ENCODE results near the gene HSF4.

HSF4 gene

DNA sequence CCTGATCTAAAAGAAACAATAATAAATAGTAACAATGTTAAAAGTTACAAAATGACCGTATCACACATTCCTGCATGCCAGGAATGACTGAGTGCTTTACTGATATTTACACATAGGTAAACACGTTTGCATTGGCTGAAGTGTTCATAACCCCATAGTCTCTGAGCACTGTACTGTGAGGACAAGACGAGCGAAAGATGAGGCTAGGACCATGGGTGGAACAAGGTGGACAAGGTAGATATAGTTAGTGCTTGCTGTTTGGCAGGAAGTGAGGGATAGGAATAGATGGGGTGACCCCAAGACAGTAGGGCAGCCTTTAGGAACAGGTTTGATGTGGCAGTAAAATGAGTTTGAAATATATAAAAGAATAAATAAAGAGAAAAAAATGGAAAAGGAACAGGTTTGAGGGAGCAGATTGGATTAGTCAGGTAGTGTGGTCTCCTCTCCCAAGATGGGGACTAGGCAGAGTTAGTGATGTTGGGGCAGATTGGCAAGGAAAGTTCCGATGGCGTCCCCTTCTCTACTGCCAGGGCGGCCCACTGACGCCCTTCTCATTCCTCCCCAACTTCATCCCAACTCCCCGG is 27.0 kb downstream of the HSF4 start:
- Histone ChIP-seq H3K36me3 (ENCODE audit: insufficient read depth, low read length) (peaks cover 18% of the 10 kb centered on the region), H3K9ac (ENCODE audit: low read depth, low read length) (peak overlapping the region; percentile 93; the same call in 1 of the 2 replicates), H3K9me3 (ENCODE audit: control insufficient read depth, insufficient read depth, low read length) (no peaks in the 10 kb centered on the region), H3K4me1 (ENCODE audit: insufficient read depth, low read length) (peaks cover 11% of the 10 kb centered on the region)

DNA sequence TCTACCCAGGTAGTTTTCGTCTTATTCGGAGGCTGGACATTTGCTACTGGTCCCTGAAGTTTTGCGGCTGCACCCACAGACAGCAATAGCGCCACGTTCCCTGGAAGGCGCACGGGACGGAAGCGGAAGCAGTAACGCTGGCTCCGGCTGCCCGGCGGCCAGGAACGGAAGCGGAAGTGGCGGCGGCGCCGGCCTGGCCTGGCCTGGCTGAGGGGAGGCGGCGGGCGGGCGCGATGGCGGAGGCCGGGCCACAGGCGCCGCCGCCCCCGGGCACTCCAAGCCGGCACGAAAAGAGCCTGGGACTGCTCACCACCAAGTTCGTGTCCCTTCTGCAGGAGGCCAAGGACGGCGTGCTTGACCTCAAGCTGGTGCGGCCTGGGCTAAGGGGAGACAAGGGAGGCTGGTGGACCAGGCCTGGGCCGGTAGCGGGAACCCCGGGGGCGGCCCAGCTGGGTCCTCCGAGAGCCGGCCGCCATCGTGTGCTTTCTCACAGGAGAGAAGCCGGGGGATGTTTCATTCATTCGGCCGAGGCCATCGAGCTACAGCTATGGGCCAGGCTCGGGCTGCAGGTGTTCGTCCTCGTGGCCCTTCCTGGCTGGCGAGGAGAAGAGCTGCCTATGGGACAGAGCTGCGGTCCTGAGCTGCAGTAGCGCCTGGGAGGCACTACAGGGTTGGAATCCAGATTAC is 27.6 kb downstream of the HSF4 start, which contains the start of gene E2F4:
TSS of gene E2F4 (plus strand) at position 161 of the 687 bp plus-strand sequence. CDS start at position 234, 73 bp downstream.
- peaks cover 11% of the 10 kb centered on the region for H3K4me1 ChIP-seq (ENCODE audit: insufficient read depth, low read length)
- H3K9ac ChIP-seq (ENCODE audit: low read depth, low read length): peak within 1 kb of the TSS; percentile 93
- peaks cover 18% of the 10 kb centered on the region for H3K36me3 ChIP-seq (ENCODE audit: insufficient read depth, low read length)
- H3K9me3 ChIP-seq (ENCODE audit: control insufficient read depth, insufficient read depth, low read length): no peaks in the 10 kb centered on the region

GRCh38 chr16:67192781-67193361 is 28.3 kb downstream of the HSF4 start:
- H3K36me3 ChIP-seq (ENCODE audit: insufficient read depth, low read length): peaks cover 21% of the 10 kb centered on the region
- no peaks in the 10 kb centered on the region for H3K9me3 ChIP-seq (ENCODE audit: control insufficient read depth, insufficient read depth, low read length)
- H3K9ac ChIP-seq (ENCODE audit: low read depth, low read length): peak overlapping the region; percentile 93
- H3K4me1 ChIP-seq (ENCODE audit: insufficient read depth, low read length): peaks cover 11% of the 10 kb centered on the region

- Histone ChIP-seq H3K36me3 (ENCODE audit: insufficient read depth, low read length) (peaks cover 21% of the 10 kb centered on the region), H3K4me1 (ENCODE audit: insufficient read depth, low read length) (peaks cover 11% of the 10 kb centered on the region), H3K9ac (ENCODE audit: low read depth, low read length) (no peak overlapping the region), H3K9me3 (ENCODE audit: control insufficient read depth, insufficient read depth, low read length) (no peaks in the 10 kb centered on the region)
Measured at GRCh38 chr16:67193536-67193935, 29.0 kb downstream of the HSF4 start.

DNA sequence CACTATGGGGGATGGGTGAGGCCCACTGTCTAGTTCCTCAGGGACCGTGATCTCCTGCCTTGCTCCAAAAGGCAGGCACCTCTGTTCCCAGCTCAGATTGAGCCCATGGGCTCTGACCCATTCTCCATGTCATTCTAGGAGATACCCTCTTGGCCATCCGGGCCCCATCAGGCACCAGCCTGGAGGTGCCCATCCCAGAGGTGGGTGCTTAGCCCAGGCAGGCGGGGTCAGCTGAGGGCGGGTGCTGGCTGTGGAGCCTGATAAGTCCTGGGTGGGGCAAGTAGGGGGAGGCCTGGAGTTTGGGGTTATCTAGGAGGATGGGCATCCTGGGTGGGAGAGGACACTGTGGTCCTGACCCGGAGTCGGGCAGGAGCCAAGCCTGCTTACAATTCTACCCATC is 29.7 kb downstream of the HSF4 start:
- peaks cover 21% of the 10 kb centered on the region for H3K36me3 ChIP-seq (ENCODE audit: insufficient read depth, low read length)
- H3K9me3 ChIP-seq (ENCODE audit: control insufficient read depth, insufficient read depth, low read length): no peaks in the 10 kb centered on the region
- H3K4me1 ChIP-seq (ENCODE audit: insufficient read depth, low read length): peaks cover 11% of the 10 kb centered on the region
- no peak overlapping the region for H3K9ac ChIP-seq (ENCODE audit: low read depth, low read length)

DNA sequence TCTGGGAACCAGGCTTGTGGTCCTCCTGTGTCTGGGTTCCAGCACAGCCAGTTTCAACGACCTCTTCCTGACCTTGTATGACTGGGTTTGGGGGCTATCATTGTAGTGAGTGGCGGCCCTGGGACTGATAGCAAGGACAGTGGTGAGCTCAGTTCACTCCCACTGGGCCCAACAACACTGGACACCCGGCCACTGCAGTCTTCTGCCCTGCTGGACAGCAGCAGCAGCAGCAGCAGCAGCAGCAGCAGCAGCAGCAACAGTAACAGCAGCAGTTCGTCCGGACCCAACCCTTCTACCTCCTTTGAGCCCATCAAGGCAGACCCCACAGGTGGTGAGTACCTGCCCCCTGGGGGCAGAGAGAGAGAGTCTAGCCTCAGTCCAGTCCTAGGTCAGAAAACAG is 31.1 kb downstream of the HSF4 start:
- peaks cover 21% of the 10 kb centered on the region for H3K36me3 ChIP-seq (ENCODE audit: insufficient read depth, low read length)
- H3K9me3 ChIP-seq (ENCODE audit: control insufficient read depth, insufficient read depth, low read length): no peaks in the 10 kb centered on the region
- H3K9ac ChIP-seq (ENCODE audit: low read depth, low read length): no peak overlapping the region
- peaks cover 7% of the 10 kb centered on the region for H3K4me1 ChIP-seq (ENCODE audit: insufficient read depth, low read length)

- Histone ChIP-seq H3K9ac (ENCODE audit: low read depth, low read length) (no peak overlapping the region), H3K4me1 (ENCODE audit: insufficient read depth, low read length) (peaks cover 6% of the 10 kb centered on the region), H3K36me3 (ENCODE audit: insufficient read depth, low read length) (peaks cover 21% of the 10 kb centered on the region), H3K9me3 (ENCODE audit: control insufficient read depth, insufficient read depth, low read length) (no peaks in the 10 kb centered on the region)
Measured at GRCh38 chr16:67196881-67197280, 32.3 kb downstream of the HSF4 start.

- Histone ChIP-seq H3K9me3 (ENCODE audit: control insufficient read depth, insufficient read depth, low read length) (no peaks in the 10 kb centered on the region), H3K9ac (ENCODE audit: low read depth, low read length) (no peak overlapping the region), H3K36me3 (ENCODE audit: insufficient read depth, low read length) (peaks cover 21% of the 10 kb centered on the region), H3K4me1 (ENCODE audit: insufficient read depth, low read length) (peaks cover 6% of the 10 kb centered on the region)
Measured at GRCh38 chr16:67197704-67198103, 33.2 kb downstream of the HSF4 start.

- Histone ChIP-seq H3K36me3 (ENCODE audit: insufficient read depth, low read length) (peaks cover 18% of the 10 kb centered on the region), H3K4me1 (ENCODE audit: insufficient read depth, low read length) (peaks cover under 1% of the 10 kb centered on the region; the same call in 1 of the 2 replicates), H3K9me3 (ENCODE audit: control insufficient read depth, insufficient read depth, low read length) (no peaks in the 10 kb centered on the region), H3K9ac (ENCODE audit: low read depth, low read length) (peak overlapping the region; percentile 8; the same call in 1 of the 2 replicates)
Measured at GRCh38 chr16:67198238-67198734, 33.7 kb downstream of the HSF4 start.

- Histone ChIP-seq H3K4me1 (ENCODE audit: insufficient read depth, low read length) (no peaks in the 10 kb centered on the region), H3K9me3 (ENCODE audit: control insufficient read depth, insufficient read depth, low read length) (no peaks in the 10 kb centered on the region), H3K9ac (ENCODE audit: low read depth, low read length) (peak within 1 kb of the TSS; percentile 78), H3K36me3 (ENCODE audit: insufficient read depth, low read length) (peaks cover 13% of the 10 kb centered on the region)
Measured at GRCh38 chr16:67199011-67199807, 34.7 kb downstream of the HSF4 start, which contains the start of gene ELMO3. Gene ELMO3 (plus strand): TSS chr16:67199131. CDS start chr16:67199327, 196 bp downstream.

DNA sequence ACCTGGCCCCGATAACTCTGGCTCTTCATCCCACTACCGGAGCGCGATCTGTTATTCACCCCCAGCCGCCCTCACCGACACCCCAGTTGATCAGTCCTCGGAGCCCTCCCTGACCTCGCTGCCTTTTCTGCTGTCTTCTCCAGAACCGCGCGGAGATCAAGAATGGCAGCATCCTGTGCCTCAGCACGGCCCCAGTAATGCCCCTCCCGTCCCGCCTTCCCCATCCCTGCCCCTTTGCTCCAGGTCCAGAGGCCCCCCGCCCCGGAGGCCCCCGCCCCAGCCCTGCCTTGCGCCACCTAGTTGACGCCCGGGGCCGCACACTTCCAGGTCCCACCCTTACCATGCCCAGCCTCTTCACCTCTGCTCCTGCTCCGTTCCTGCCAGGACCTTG is 35.3 kb downstream of the HSF4 start:
- Histone ChIP-seq H3K36me3 (ENCODE audit: insufficient read depth, low read length) (peaks cover 7% of the 10 kb centered on the region), H3K4me1 (ENCODE audit: insufficient read depth, low read length) (no peaks in the 10 kb centered on the region), H3K9me3 (ENCODE audit: control insufficient read depth, insufficient read depth, low read length) (no peaks in the 10 kb centered on the region), H3K9ac (ENCODE audit: low read depth, low read length) (peak overlapping the region; percentile 78; the same call in 1 of the 2 replicates)

- Histone ChIP-seq H3K36me3 (ENCODE audit: insufficient read depth, low read length) (peaks cover 6% of the 10 kb centered on the region), H3K9me3 (ENCODE audit: control insufficient read depth, insufficient read depth, low read length) (no peaks in the 10 kb centered on the region), H3K9ac (ENCODE audit: low read depth, low read length) (no peak overlapping the region), H3K4me1 (ENCODE audit: insufficient read depth, low read length) (no peaks in the 10 kb centered on the region)
Measured at GRCh38 chr16:67200491-67200890, 35.9 kb downstream of the HSF4 start.

- Histone ChIP-seq H3K9me3 (ENCODE audit: control insufficient read depth, insufficient read depth, low read length) (no peaks in the 10 kb centered on the region), H3K4me1 (ENCODE audit: insufficient read depth, low read length) (peaks cover 4% of the 10 kb centered on the region; the same call in 1 of the 2 replicates), H3K36me3 (ENCODE audit: insufficient read depth, low read length) (peaks cover 3% of the 10 kb centered on the region), H3K9ac (ENCODE audit: low read depth, low read length) (no peak overlapping the region)
Measured at GRCh38 chr16:67201411-67202345, 37.1 kb downstream of the HSF4 start.
